ENCODE results near the gene POU2F1.

POU2F1 gene

GRCh38 chr1:167427848-167428247, 207.2 kb downstream of the POU2F1 start:
- peak; percentile 32 for DNase-seq

GRCh38 chr1:167428395-167428794, 207.7 kb downstream of the POU2F1 start:
- no peak for DNase-seq

- no peak for DNase-seq
These were observed 208.9 kb downstream of the POU2F1 start for GRCh38 chr1:167429612-167430011.

GRCh38 chr1:167430134-167430848, 209.6 kb downstream of the POU2F1 start:
- no peak for DNase-seq

GRCh38 chr1:167430849-167431242, 210.2 kb downstream of the POU2F1 start:
- no peak for DNase-seq

- no peak for DNase-seq
These were observed 210.7 kb downstream of the POU2F1 start for GRCh38 chr1:167431261-167431908.

- no peak for DNase-seq
These were observed 211.4 kb downstream of the POU2F1 start for GRCh38 chr1:167431909-167432650.

GRCh38 chr1:167432780-167433179, 212.1 kb downstream of the POU2F1 start:
- DNase-seq: no peak

GRCh38 chr1:167433884-167434283, 213.2 kb downstream of the POU2F1 start:
- no peak for DNase-seq

GRCh38 chr1:167434306-167434705, 213.6 kb downstream of the POU2F1 start:
- DNase-seq: no peak

GRCh38 chr1:167435484-167435883, 214.8 kb downstream of the POU2F1 start:
- DNase-seq: no peak

- no peak for DNase-seq
These were observed 217.8 kb downstream of the POU2F1 start for GRCh38 chr1:167438171-167439138.

GRCh38 chr1:167439301-167439988, 218.8 kb downstream of the POU2F1 start:
- peak; percentile 71 for DNase-seq

- no peak for DNase-seq
These were observed 219.7 kb downstream of the POU2F1 start for GRCh38 chr1:167440345-167440744.

GRCh38 chr1:167440776-167441175, 220.1 kb downstream of the POU2F1 start:
- no peak for DNase-seq

- no peak for DNase-seq
These were observed 220.5 kb downstream of the POU2F1 start for GRCh38 chr1:167441222-167441621.

- DNase-seq: peak; percentile 96
These were observed 221.6 kb downstream of the POU2F1 start for GRCh38 chr1:167442142-167442848.

- no peak for DNase-seq
These were observed 222.3 kb downstream of the POU2F1 start for GRCh38 chr1:167442854-167443565.

- DNase-seq: no peak
These were observed 223.1 kb downstream of the POU2F1 start for GRCh38 chr1:167443757-167444156.

GRCh38 chr1:167446966-167447365, 226.3 kb downstream of the POU2F1 start:
- no peak for DNase-seq
